Left ventricle myocardium superior (tissue), 1 donor: ENCODE measurements around the gene FHDC1. TPM values are rescaled to one million over a fixed set of nuclear protein-coding genes. Genes with fewer than 3 reads are reported as not detected.
A peak's percentile ranks its signal among the peaks of the same experiment; 100 is the strongest.
"Not testable (repeated sequence)": the region's sequence is repeated elsewhere in the genome, so short reads cannot be mapped to it uniquely, and the experiment has no call there.

Source experiments
- ATAC-seq: fragments of 200-7000 bp; cut with Tn5 transposase; one replicate; pipeline ENCODE4 v1.9.1; 2020; ENCODE audit warnings: mild to moderate bottlenecking, moderate library complexity
- DNase-seq: peaks from one replicate; pipeline ENCODE4 v3.0.0-alpha.2; 2020
- intact Hi-C: fragments of 100-400 bp; cut with micrococcal nuclease; formaldehyde crosslinking; loops from one replicate; pipeline ENCODE4 v1.11.0; 2022
- long read RNA-seq: library from polyadenylated mRNA; unstranded; transcript quantifications from one replicate; pipeline ENCODE4 v2.0.0, GENCODE V29; 2021
- total RNA-seq: library from RNA; stranded (reverse); fragmentation: NEBNext Ultra II Directional; extraction: Animal tissue kit (Norgen Biotek cat#: 25700); gene quantifications from one replicate; pipeline ENCODE4 v1.2.1, GENCODE V29; 2021
- donor health status: DM: no; HTN: yes; CAD: no; lungs with severe emphysema.

FHDC1 gene, protein sequence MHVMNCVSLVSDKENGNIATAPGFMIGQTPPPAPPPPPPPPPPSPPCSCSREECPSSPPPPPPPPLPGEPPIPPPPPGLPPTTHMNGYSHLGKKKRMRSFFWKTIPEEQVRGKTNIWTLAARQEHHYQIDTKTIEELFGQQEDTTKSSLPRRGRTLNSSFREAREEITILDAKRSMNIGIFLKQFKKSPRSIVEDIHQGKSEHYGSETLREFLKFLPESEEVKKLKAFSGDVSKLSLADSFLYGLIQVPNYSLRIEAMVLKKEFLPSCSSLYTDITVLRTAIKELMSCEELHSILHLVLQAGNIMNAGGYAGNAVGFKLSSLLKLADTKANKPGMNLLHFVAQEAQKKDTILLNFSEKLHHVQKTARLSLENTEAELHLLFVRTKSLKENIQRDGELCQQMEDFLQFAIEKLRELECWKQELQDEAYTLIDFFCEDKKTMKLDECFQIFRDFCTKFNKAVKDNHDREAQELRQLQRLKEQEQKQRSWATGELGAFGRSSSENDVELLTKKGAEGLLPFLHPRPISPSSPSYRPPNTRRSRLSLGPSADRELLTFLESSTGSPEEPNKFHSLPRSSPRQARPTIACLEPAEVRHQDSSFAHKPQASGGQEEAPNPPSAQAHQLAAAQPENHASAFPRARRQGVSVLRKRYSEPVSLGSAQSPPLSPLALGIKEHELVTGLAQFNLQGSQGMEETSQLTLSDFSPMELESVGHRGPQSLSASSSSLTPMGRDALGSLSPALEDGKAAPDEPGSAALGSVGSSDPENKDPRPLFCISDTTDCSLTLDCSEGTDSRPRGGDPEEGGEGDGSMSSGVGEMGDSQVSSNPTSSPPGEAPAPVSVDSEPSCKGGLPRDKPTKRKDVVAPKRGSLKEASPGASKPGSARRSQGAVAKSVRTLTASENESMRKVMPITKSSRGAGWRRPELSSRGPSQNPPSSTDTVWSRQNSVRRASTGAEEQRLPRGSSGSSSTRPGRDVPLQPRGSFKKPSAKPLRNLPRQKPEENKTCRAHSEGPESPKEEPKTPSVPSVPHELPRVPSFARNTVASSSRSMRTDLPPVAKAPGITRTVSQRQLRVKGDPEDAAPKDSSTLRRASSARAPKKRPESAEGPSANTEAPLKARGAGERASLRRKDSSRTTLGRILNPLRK
- total RNA-seq, result 0.35 TPM
- long read RNA-seq, result 0 reads

DNA sequence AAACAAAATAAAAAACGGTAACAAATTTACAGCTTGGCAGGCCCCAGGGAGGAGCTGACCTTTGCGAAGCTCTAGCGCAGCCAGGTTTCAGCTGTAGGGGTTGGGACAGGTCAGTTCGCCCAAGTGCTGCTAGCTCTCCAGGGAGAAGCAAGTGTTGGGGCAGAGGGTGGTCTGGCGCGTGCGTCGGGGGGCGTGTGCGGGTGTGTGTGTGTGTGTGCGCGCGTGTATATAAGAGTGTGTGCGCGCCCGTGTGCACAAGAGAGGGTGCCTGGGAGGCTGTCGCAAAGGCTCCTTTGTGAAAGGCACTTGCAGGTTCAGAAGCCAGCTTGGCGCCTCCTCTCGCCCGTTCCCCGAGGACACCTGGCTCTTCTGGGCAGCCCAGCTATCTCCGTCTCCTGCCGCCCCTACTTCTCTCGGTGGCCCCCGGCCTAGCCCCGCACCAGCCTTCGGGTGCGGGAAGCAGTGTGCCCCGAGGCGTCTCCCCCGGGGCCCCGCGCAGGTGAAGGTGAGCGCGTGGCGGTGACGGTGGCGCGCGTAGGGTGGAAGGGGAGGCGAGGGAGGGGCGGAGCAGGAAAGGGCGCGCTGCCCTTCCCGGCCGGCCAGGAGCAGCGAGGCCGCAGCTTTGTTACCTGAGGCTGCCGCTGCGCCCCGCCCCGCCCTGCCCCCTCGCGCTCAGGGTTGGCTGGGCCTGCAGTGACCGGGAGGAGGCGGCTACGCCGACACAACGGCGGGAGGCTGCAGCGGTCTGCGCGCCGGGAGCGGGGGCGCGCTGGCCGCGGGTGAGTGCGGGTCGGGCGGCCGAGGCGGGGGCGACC is at the start of gene FHDC1:
Gene FHDC1 (plus strand): TSS at position 693 of the 815 bp plus-strand sequence. CDS start 6,735 bp downstream, outside the sequence.
- intact Hi-C loops, result no loop called here
- ATAC-seq (peak; percentile 69), DNase-seq (peak; percentile 53)

DNA sequence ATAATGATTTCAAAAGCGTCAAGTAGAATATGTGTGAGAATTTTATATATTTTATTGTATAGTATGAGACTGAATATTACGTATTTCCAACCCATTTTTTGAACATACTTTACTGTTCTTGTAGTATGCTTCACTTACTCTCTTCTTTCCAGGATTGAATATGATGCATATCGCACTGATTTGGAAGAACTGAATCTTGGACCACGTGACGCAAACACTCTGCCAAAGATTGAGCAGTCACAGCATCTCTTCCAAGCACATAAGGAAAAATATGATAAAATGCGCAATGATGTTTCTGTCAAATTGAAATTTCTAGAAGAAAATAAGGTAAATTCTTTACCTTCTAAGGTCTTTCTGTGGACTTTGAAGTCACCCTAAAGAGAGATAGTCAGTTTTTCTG is 48.1 kb upstream of the FHDC1 start:
- no peak for DNase-seq
- no peak for ATAC-seq
- intact Hi-C loops, result no loop called here

DNA sequence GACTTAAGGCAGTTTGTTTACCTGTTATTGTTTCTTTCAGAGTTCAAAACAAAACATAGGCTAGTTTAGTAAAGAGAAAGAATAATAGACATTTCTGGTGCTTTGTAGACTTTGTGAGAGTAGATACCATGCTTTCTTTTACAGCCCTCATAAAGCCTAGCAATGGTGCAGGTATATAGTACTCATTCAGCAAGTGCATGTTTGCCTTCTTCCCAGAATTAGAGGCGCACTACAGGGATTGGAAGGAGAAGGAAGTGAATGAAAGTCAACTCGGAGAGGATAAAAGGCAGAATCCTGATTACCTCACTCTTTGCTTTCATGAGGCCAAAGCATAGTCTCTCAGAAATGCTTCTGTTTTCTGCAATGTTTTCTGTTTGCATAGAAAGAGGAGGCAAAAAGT is 43.1 kb upstream of the FHDC1 start:
- ATAC-seq (no peak), DNase-seq (no peak)
- intact Hi-C loops, result no loop called here

DNA sequence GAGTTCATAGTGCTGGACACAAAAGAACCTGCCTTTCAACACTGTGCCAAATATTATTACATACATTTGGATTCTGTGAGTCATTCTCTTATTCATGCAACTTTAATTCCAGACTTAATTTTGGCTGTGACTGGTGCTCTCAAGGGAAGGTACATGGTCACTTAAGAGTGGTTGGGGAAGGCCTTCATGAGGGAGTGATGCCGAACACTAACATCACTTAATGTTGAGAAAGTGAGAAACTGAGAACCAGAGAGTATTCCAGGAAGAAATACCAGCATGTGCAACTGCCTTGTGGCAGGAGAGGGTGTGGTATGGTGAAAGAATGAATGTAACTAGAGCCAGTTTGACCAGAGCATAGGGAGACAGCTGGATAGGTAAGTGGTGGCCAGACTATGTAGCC is 41.5 kb upstream of the FHDC1 start:
- DNase-seq (no peak), ATAC-seq (no peak)
- intact Hi-C loops, result no loop called here

DNA sequence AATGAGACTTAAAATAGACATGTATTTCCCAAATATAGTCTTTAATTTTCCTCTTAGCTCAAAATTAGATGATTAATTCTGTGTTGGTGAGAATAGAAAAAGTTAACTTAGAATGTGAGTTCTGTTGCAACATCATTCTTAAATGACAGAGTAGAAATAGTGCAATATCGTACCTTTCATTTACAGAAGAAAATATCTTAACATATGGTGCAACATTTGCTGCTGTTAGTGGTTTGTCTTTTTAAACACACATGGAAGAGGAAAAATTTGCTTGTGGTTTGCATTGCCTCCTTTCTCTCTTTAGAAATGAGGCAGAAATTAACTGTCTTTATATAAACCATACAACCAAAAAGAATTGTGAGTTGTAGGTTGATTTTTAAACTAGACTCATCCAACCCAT is 39.3 kb upstream of the FHDC1 start:
- ATAC-seq (no peak), DNase-seq (no peak)
- intact Hi-C loops, result no loop called here

DNA sequence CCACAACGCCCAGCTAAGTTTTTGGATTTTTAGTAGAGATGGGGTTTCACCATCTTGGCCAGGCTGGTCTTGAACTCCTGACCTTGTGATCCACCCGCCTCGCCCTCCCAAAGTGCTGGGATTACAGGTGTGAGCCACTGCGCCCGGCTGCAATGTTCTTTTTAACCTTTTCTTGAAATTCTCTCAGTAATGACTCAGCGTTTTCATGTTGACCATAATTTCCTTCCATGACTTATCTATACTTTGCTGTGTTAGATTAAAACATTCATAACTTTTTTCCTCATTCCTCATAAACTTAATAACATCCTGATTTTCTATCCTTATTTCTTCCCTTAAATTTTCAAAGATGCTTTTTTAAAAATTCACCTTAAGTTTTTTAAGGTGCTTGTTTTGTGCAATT is 38.0 kb upstream of the FHDC1 start:
- ATAC-seq, DNase-seq, intact Hi-C loops: not testable (repeated sequence)

DNA sequence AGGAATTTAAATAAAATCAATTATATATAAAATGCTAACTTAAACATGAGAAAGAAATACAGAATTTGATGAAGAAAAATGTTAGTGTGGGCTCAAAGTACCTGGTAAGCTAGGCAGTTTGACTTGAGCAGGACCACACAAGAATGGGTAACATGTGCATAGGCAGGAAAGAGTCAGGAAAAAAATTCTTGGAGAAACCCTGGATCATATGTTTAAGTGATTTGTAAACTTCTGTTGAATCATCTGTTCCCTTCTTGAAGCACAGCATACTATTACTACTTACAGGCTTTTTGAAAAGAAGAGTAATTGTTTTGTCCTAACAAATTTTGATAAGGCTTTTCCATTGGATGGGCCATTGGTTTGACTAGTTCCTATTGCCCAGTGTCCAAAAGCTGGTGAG is 37.5 kb upstream of the FHDC1 start:
- no peak for DNase-seq
- no peak for ATAC-seq
- intact Hi-C loops, result no loop called here

DNA sequence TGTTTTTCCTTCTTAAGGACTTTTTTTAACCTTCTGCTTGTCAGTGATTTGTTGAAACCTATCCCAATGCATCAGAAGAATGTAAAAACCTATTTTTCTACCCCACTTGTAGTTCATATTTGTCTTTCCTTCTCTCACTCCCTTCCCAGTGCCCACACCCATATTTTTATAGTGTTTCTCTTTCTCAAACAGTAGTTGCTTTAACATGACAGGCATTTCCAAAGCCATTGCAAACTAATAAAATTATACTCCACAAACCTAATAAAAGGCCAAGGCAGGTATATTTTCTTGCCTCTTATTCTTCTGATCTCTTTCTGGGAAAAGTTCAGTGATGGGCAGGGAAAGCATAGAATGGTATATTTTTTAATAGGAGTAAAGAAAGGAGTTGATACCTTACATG is 35.7 kb upstream of the FHDC1 start:
- intact Hi-C loops, result no loop called here
- ATAC-seq, result no peak
- no peak for DNase-seq

DNA sequence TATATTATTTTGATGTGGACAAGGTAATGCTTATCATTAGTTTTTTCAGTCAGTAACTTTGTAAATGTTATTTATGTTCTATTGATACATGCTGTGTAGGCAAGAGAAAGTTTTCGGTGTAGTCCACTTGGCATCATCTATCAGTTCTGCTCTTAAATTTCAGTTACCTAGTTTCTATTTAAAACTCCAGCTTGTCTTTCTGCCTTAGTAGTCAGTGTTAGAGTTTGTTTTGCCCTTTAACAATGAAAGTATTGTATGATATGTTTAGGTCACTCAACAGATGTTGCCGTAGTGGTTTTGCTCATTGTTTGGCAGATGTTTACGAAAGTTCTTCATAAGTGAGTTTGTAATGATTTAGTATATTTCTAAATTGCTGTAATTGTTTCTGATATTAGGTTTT is 34.9 kb upstream of the FHDC1 start:
- DNase-seq (no peak), ATAC-seq (no peak)
- intact Hi-C loops, result no loop called here

DNA sequence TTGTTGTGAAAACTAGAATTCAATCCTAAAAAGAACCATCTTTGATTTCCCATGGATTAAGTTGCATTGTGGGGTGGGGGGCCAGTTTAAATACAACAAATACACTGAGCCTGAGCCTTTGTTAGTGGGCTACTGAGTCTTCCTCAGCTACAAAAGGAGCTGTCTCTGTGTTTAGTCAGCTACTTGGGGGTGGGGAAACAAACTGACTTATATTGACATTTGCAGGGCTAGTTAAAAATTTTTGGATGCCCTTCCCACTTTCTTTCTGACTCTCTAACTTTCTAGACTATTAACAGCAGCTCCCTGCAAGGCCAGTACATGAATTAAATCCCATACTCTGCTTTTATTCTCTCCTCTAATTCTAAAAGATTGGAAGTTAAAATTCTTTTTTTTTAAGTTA is 32.5 kb upstream of the FHDC1 start:
- DNase-seq (no peak), ATAC-seq (no peak)
- intact Hi-C loops, result no loop called here

DNA sequence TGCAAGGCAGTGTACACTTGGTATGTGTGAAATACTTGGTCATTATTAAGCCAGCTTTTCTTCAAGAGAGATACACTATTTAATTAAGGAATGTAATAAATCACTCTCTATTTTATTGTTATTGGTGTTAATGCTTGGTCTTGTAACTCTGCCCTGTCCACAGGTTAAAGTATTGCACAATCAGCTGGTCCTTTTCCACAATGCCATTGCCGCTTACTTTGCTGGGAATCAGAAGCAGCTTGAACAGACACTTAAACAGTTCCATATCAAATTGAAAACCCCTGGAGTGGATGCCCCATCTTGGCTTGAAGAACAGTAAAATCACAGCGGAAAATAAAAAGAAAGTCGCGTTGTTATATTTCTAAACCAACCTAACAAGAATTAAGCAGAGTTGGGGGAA is 26.2 kb upstream of the FHDC1 start:
- ATAC-seq, result no peak
- DNase-seq, result no peak
- intact Hi-C loops, result no loop called here

DNA sequence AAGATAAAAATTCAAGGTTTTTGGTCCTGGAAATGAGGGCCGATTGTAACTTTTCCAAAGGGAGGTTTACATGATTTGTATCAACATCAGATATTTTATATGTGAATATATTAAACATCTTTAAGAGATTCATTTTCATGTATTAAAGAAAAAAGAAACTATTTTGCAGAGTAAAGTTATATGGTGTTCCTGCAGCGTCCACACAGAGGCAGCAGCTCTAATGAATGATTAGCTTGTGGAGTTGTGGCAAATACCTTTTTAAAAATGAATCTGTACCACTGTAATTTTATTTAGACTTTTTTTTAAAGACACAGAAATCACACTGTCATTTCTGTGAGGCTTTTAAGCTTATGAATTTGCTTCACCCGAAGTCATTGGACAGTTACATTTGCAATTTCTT is 25.6 kb upstream of the FHDC1 start:
- ATAC-seq (no peak), DNase-seq (no peak)
- intact Hi-C loops, result no loop called here

DNA sequence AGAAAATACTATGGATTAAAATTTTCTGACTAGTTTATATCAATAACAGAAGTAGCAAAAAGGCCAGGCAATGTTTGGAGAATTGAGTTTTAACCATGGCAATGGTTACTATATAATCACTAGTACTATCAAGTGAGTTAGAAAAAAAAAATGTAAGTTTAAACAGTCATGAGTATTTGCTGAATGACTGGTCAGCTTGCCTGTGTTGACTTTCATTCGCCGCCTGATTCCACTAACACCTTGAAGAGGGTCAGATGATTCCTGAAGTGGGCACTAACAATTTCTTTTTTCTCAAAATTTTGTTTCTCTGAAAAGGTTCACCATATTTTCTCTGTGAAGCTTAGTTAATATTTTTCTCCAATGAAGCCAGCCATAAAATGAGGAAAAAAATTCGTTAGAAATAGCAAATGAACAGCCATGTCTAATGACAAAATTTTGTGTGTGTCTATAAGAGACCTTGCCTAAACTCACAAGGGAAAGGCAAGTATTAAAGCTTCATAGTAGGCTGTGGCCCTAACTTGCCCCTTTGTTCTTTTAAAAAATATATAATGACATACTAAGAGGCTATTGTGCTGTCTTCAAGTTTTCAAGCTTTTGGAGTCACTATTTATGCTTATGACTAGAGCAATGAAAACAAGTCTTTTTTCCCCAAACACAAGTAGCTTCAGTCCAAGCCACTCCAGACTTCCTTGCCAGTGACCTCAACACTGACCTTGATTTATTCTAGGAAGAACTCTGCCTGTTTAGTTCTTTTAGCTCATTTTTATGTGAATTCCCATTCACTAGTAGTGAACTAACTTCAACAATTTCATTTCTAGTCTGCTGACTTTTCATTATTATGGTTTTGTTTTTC is 18.4 kb upstream of the FHDC1 start:
- no peak for DNase-seq
- ATAC-seq, result no peak
- intact Hi-C loops, result no loop called here

DNA sequence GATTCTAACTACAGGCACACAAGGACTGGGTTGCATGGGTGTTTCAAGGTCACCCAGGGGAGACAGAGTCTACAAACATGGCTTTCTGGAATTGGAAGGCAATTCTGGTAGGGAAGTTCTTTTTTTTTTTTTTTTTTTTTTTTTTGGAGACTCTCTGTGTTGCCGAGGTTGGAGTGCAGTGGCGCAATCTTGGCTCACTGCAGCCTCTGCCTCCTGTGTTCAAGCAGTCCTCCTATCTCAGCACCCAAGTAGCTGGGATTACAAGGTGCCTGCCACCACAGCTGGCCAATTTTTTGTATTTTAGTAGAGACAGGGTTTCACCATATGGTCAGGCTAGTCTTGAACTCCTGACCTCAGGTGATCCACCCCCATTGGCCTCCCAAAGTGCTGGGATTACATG is 16.3 kb upstream of the FHDC1 start:
- DNase-seq, result no peak
- intact Hi-C loops, result no loop called here
- ATAC-seq, result no peak

DNA sequence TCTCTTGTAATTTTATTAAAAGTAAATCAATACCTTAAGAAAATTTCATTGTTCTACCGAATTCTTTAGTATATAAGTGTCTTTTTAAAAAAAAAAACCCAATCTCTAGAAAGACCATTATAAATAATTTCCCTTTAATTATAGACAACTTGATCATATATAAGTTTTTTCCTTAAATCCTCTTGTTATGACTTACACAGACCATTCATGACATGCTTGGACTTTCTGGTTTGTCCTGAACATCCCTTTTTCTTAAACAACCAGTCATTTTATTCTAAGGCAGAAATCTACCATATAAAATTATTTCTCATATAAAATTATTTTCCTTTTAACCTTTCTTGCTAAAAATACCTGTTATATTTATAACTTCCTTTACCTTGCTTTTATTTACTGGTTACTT is 15.4 kb upstream of the FHDC1 start:
- intact Hi-C loops, result no loop called here
- DNase-seq (no peak), ATAC-seq (no peak)

DNA sequence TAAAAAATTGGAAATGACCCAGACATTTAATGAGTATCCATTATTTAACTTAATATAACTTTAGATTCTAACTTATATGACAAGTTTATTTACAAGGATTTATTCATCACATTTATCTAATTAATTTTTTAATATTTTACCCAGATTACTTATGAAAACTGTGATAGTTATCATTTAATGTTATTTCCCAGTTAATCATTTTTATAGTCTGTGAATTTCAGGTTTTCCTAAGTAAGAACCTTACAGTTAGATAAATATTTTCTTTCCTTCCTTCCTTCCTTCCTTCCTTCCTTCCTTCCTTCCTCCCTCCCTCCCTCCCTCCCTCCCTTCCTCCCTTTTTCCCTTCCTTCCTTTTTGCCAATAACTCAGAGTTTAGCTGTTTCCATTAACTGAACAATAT is 14.8 kb upstream of the FHDC1 start:
- intact Hi-C loops, result no loop called here
- DNase-seq, result no peak
- ATAC-seq, result no peak

DNA sequence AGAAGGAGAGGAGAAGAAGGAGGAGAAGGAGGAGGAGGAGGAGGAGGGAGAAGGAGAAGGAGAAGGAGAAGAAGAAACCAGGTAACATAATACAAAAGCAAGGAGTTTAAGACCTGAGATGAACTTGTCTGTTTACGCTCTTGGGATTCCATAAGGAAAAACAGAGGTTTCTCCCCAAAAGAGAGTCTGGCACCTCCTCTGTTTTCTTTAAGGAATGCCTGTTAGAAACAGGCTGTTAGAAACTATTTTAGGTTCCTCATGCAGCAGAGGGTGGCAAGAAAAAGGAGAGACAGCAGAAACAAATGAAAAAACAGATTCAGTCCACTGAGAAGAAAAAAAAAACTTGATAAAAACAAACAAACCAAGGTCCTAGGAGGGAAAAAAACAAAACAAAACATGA is 10.3 kb upstream of the FHDC1 start:
- no peak for DNase-seq
- intact Hi-C loops, result no loop called here
- no peak for ATAC-seq

DNA sequence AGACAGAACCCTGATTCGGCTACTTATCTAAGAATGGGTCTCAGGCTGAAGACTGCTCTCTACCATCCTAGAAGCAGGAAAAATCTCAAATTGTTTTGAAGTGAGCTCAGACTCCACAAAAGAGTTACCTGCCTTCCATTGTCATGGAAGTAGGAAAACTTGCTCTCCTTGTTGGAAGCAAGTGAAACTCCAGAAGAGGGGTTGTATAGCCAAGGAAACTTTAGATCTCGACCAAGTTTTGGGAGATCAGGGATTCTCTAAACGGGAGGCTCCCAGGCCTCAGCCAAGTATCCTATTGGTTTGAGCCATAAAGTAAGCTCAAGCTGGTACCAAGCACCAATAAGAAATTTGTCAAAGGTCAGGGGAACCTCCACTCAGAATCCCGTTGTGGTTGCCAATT is 9.2 kb upstream of the FHDC1 start:
- DNase-seq (no peak), ATAC-seq (no peak)
- intact Hi-C loops, result no loop called here
